SKM-1 treated with dmso at 0.1 percent for 144 hours (cell line): ENCODE data around the gene MEIOSIN.
"Not testable (repeated sequence)": the region's sequence is repeated elsewhere in the genome, so short reads cannot be mapped to it uniquely, and the experiment has no call there.

Experiments
- DNase-seq: peaks from one replicate; lab custom pipeline; 2025; ENCODE audit not compliant: unreplicated experiment; lab: John Stamatoyannopoulos, UW

The MEIOSIN gene

DNA sequence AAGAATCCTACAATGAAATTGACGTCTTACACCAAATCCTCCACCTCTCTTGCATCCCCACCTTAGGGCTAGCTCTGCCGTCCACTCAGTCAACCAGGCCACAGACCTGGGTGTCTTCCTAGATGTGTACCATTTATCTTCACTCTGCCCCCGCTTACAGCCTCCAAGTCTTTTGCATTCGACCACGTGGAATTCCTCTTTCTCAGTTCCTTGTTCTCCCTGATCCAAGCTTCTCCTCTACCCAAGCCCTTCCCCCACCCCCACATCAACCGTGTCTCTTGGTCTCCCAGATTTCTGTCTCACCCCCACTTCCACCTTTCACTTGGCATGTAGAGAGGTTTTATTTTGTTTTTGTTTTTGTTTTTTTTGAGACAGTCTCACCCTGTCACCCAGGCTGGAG, 60.6 kb downstream of the MEIOSIN start:
- DNase-seq, result no peak

DNA sequence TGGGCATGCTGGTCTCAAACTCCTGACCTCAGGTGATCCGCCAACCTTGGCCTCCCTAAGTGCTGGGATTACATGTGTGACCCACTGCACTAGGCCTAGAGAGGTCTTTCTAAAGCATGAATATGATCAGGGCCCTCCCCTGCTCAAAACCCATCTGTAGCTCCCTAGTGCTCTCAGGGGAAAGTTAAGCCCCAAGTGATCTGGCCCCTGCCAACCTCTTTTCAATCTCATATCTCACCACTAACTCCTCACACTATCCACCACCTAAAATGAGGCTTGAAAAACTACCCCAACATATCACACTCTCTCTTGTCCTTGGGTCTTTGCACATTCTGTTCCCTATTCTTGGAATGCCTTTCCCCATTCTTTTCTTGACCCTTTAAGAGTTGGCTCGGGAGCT, 61.4 kb downstream of the MEIOSIN start:
- DNase-seq, result no peak

DNA sequence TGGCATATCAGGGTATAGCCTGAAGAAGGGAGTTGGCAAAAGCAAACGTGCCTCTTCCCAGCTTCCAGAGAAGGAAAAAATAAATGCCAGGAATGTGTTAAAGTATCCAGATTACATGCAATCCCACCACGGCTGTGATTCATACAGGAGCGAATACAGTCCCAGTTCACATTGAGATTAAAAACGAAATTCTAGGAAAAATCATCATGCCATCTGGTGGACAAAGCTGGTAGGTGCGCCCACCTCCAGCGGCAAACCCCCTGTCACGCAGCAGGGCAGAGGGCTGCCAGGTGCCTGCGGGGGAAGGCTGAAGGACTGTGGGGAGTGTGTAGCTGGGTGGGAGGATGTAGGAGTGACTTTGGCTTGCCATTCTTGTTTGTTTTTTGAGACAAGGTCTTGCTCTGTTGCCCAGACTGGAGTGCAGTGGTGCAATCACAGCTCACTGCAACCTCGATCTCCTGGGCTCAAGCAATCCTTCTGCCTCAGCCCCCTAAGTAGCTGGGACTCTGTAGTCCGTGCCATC, 65.8 kb downstream of the MEIOSIN start:
- DNase-seq, result no peak

DNA sequence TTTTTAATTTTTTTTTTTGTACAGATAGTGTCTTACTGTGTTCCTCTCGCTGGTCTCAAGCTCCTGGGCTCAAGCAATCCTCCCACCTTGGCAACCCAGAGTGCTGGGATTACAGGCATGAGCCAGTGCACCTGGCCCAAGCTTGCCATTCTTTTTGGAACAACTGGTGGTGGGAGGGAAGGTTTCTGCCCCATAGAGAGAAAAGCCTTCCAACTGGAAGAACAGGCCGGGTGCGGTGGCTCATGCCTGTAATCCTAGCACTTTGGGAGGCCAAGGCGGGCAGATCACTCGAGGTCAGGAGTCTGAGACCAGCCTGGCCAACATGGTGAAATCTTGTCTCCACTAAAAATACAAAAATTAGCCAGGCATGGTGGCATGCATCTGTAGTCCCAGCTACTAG, 66.3 kb downstream of the MEIOSIN start:
- DNase-seq, result not testable (repeated sequence)

DNA sequence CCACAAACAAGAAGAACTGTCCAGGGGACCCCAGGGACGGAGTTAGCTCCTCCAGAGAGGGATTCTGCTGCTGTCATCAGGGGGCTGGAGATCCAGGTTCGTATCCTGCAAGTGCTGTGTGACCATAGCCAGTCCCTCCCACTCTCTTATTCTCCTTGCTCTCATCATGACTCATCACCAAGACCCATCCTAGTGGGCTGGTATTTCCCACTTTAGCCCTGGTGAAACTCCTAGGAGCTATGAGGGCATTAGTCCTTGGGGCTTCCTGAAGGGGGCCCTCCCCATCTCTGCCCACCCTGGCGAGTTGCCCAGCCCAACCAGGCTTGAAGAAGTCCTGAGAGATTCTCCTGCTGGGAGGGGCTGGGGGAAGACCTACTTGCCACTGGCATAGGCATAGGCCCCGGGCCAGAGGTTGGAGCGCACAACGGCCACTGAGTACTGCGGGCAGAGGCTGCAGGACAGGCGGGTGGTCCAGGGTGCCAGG, 66.9 kb downstream of the MEIOSIN start:
- DNase-seq, result no peak

DNA sequence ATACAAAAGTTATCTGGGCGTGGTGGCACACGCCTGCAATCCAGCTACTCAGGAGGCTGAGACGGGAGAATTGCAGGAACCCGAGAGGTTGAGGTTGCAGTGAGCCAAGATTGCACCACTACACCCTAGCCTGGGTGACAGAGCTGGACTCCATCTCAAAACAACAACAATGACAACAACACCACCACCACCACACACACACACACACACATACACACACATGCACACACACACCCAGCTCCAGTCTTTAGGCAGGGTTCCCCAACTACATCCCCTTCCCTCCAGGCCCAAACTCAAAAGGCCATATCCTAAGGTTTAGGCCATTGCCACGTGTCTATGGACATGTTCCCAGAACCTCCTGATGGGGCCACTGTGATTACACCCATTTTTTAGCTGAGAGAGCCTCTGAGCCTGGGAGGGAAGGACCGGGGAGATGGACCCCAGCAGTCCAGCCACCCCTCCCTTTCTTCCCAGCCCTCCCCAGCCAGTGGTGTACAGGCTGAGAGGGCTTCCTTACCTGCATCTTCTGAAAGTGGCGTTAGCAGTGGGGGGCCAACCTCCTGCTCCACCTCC, 68.5 kb downstream of the MEIOSIN start:
- DNase-seq, result no peak

DNA sequence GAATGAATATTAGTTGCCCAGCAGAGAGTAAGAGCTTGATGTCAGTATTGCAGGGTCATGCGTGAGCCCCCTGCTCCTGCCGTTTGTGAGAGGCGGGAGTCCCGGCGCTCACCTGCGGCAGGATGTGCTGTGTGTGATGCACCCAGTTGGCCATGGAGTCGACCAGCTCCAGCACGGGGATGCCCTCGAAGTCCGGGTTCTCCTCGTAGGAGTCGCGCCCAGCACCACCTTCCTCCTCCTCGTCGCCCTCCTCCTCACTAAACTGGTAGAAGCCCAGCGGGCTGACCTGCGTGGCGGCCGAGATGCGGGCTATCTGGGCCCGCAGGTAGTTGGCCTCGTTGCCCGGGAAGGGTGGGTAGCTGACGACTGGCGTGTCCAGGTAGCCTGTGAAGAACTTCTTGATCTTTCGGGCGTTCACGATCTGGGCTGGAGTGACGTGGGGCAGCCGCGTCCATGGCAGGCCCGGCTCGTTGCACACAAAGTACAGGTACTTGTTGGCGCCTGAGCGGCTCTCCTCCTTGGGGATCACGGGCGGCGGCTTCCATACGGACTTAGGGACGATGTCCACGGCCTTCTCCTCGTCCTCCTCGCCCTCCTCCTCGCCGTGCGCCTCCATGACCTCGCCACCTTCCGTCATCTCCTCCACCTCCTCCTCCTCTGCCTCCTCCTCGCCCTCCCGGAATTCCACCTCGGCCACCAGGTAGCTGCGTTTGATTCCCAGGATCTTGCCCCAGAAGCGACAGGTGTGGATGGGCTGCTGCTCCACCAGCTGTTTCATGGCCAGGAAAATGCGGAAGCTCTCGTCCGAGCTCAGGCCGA, 71.1 kb downstream of the MEIOSIN start:
- DNase-seq, result no peak

DNA sequence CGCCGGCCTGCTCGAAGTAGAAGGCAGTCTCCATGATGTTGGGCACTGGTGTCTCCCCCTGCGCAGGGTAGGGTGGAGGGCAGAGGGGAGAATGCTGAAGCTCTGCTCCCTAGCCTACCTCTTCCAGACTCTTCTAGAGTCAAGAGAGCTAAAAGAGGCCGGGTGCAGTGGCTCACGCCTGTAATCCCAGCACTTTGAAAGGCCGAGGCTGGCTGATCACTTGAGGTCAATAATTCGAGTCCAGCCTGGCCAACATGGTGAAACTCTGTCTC, 71.7 kb downstream of the MEIOSIN start:
- DNase-seq, result no peak

DNA sequence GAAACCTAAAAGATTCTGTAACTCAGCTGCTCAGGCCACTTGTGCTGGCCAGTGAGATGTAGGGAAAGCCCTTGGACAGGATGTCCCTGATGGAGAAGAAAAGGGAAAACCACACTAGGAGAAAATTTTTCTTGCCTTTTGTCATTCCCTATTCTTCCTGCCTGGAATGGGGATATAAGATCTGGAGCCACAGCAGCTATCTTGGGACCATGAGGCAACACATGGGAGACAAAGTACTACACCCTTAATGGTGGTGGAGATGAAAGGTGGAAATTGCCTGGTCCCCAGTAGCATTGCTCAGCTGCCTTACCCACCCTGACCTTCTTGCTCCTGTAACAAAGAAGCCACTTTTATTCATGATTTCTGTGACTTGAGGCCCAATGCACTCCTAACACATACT, 72.5 kb downstream of the MEIOSIN start:
- no peak for DNase-seq

DNA sequence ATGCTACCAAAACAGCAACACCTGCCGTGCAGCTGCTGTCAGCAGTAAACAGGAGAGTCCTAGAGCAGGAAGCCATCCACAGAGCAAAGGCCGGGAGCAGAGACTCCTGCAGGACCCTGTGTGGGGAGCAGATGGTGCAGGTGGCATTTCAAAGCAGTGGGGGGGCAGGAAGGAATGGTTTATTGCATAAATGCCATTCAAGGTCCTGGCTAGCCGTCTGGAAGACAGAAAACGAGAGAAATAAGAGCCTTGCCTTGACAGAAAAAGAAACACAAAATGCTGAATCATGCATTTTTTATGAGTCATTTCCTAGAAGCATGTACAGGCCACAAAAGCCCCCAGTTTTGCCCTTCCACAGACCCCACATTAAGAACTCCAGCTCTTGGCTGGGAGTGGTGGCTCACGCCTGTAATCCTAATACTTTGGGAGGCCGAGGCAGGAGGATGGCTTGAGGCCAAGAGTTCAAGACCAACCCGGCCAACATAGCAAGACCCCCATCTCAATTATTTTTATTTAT, 76.5 kb downstream of the MEIOSIN start:
- DNase-seq, result no peak

DNA sequence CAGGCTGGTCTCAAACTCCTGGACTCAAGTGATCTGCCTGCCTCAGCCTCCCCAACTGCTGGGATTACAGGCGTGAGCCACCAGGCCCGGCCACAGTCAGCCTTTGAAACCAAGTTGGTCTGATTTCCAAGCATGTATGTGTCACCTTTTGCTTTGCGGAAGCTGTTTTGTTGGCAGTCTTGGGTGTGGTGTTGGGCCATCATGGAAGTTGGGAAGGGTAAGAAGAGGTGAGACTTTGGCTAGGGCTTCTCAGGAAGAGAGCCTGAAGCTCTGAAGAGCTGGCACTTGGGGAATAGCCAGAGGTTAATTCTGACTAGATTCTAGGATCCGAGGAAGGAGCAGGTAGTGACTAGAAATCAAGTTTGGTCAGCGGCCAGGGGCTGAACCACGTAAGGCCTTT, 79.1 kb downstream of the MEIOSIN start:
- no peak for DNase-seq
